Stimulated activated CD8-positive, alpha-beta memory T cell treated with anti-CD3 and anti-CD28 coated beads, Interleukin-15, amount 100 ng/mL, for 24 hours (primary cell): ENCODE measurements around the gene SUN1.
"Not testable (repeated sequence)": the region's sequence is repeated elsewhere in the genome, so short reads cannot be mapped to it uniquely, and the experiment has no call there.

ENCODE experiments used
- DNase-seq: peaks from one replicate; pipeline ENCODE4 v3.0.0-alpha.2; 2020; ENCODE audit warnings: low read depth

Gene SUN1

DNA sequence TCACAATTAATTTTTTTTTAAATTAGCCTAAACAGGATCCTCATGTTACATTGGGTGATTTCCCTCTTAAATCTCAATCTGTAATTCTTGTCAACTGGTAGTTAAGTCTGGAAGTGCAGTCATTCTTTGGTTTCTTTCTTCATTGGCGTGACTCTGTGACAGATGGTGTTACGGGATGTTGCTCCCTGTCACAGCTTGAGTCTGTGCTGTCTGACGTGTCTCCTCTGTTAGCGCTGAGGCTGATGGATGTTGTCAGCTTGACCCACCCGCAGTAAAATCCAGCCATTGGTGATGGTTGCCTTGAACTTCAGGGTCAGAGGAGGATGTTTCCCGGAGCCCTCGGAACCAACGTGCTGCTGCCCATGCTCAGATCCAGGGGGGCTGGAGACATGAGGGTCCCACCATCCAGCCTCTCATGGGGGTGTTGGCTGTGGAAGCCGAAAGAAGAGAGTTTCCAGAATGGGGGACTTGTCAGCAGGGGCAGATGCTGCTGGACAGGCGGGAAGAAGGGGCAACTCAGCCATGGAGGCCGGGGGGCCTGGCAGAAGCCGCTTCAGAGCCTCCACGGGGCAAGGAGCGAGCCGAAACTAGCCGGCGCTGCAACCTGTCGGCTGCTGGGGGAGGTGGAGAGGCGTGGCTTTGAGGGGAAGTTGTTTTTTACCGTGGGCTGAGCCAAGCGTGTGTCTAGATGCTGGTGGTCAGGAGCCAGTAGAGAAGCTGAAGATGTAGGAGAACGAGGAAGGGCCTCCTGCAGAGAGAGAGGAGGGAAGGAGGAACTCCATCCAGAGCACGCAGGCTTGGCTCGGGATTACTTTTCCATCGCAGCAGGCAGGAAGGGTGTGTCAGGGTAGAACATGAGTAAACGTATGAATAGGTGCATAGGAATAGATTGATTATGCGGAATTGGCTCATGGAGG lies 3.5 kb downstream of the SUN1 start:
- no peak for DNase-seq

- DNase-seq = no peak
These were observed 4.2 kb downstream of the SUN1 start for GRCh38 chr7:836429-836828.

- DNase-seq = no peak
These were observed 4.7 kb downstream of the SUN1 start for GRCh38 chr7:837001-837400.

DNA sequence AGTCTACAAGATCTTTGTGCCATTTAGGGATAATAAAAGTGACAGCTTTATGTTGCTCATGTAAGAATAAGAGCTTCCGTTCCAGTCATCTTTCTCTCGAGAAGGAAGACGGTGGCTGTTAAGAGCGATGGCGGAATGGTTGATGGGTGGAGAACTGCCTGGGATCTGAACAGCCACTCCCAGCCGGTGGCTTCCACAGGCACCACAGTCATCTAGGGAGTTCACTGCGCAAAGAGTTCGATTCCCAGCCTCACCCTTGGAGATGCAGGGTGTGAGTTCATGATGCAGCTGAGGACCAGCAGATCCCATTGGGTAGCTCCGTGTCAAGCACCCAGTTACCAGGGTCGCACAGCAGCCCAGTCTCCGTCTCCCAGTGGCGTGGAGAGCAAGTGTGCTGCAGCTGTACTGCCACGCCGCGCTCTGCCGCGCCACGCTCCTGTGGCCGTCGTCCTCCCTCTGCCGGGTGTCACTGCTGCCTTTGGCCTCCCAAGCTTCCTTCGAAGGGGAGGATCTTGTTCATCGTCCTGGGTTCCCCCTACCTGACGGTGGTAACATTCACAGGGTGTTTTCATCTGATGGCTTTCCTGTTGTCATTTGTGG lies 7.8 kb downstream of the SUN1 start:
- no peak for DNase-seq

GRCh38 chr7:841943-842342 lies 9.7 kb downstream of the SUN1 start:
- no peak for DNase-seq

GRCh38 chr7:842431-843031 lies 10.3 kb downstream of the SUN1 start:
- DNase-seq = no peak

DNA sequence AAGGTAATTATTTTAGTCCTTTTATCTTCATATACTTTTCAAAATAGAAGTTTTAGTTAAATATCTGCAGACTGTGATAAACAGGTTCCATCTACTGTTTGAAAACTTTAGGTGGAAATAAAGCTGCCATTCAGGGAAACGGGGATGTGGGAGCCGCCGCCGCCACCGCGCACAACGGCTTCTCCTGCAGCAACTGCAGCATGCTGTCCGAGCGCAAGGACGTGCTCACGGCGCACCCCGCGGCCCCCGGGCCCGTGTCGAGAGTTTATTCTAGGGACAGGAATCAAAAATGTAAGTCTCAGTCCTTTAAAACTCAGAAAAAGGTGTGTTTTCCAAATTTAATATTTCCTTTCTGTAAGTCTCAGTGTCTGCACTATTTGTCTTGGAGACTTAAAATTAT lies 11.0 kb downstream of the SUN1 start:
- no peak for DNase-seq

GRCh38 chr7:844043-844442 lies 11.8 kb downstream of the SUN1 start:
- no peak for DNase-seq

DNA sequence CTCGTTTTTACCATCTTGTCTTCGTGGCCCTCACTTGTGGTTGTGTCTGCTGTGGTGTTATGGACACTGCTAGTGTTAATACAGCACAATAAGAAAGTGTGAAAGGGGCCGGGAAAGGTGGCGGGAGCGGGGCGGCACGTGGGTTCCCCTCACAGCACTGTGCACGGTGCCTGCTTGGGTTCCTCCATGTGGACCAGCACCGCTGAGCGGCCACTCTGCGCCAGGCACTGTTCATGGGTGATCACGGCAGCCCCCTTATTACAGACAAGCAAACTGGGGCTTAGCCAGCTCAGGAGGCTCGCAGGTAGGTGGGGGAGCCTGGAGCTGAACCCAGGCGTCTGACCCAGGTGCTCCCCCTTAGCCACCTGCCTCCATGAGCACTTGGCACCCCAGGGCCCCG lies 12.2 kb downstream of the SUN1 start:
- no peak for DNase-seq

GRCh38 chr7:845091-845490 lies 12.8 kb downstream of the SUN1 start:
- no peak for DNase-seq

- DNase-seq = no peak
These were observed 13.5 kb downstream of the SUN1 start for GRCh38 chr7:845731-846130.

DNA sequence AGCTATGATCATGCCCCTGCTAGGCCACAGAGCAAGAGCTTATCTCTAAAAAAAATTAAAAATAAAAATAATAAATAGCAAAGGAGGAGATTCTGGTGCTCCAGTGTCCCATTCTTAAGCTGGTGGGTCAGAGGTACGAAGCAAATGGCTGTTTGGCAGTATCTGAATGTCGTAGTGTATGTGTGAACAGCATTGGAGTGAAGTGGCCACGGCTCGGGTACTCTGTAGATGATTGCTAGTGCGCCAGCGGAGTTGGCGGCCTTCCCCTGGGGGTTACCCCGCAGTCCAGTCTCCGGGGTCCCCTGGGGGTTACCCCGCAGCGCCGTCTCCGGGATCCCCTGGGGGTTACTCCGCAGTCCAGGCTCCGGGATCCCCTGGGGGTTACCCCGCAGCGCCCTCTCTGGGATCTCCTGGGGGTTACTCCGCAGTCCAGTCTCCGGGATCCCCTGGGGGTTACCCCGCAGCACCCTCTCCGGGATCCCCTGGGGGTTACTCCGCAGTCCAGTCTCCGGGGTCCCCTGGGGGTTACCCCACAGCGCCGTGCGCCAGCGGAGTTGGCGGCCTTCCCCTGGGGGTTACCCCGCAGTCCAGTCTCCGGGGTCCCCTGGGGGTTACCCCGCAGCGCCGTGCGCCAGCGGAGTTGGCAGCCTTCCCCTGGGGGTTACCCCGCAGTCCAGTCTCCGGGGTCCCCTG lies 14.8 kb downstream of the SUN1 start:
- not testable (repeated sequence) for DNase-seq

DNA sequence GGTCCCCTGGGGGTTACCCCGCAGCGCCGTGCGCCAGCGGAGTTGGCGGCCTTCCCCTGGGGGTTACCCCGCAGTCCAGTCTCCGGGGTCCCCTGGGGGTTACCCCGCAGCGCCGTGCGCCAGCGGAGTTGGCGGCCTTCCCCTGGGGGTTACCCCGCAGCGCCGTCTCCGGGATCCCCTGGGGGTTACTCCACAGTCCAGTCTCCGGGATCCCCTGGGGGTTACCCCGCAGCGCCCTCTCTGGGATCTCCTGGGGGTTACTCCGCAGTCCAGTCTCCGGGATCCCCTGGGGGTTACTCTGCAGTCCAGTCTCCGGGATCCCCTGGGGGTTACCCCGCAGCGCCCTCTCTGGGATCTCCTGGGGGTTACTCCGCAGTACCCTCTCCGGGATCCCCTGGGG lies 15.5 kb downstream of the SUN1 start:
- not testable (repeated sequence) for DNase-seq

GRCh38 chr7:849145-849544 lies 16.9 kb downstream of the SUN1 start:
- DNase-seq = no peak

DNA sequence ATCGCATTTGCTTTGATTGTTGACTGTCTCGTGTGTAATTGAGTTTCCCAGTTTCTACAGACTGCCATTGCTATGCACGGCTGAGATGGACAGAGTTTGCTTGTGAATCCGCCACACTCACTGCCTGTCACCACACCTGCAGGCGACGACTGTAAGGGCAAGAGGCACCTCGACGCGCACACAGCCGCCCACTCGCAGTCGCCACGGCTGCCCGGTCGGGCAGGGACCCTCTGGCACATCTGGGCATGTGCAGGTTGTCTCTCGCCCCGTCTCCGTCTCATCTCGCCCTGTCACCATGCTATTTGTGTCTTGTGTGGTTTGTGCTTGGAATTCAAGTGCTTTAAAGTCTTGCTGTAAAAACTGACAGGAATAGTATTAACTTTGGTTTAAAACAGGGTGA lies 17.5 kb downstream of the SUN1 start:
- DNase-seq = no peak

- DNase-seq = no peak
These were observed 18.9 kb downstream of the SUN1 start for GRCh38 chr7:851204-851603.

DNA sequence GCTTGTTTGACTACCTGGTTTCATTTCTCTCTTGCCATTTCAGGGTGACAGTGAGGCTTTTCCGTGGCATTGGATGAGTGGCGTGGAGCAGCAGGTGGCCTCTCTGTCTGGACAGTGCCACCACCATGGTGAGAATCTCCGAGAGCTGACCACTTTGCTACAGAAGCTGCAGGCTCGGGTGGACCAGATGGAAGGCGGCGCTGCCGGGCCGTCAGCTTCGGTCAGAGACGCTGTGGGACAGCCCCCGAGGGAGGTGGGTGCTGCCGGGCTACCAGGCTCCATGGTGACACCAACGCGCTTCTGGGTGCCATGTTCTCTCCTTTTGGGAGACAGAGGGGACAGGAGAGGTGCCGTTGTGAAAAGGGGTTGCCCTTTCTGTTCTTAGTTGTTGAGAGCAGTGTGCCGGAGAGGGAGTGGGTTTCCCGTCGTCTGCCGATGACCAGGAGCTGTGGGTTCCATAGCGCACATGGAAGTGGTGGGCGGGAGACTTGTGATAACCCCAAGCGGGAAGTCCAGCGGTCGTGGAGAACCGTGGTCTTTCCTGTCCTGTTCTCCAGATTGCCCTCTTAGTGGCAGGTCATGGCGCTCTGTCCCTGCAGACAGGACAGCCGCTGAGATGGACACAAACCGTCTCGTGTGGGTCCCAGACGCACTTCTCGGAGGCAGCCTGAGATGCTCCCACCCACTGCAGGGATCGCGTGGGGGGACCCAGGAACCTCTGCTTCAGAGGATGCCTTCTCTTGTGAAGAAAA lies 21.3 kb downstream of the SUN1 start:
- no peak for DNase-seq

DNA sequence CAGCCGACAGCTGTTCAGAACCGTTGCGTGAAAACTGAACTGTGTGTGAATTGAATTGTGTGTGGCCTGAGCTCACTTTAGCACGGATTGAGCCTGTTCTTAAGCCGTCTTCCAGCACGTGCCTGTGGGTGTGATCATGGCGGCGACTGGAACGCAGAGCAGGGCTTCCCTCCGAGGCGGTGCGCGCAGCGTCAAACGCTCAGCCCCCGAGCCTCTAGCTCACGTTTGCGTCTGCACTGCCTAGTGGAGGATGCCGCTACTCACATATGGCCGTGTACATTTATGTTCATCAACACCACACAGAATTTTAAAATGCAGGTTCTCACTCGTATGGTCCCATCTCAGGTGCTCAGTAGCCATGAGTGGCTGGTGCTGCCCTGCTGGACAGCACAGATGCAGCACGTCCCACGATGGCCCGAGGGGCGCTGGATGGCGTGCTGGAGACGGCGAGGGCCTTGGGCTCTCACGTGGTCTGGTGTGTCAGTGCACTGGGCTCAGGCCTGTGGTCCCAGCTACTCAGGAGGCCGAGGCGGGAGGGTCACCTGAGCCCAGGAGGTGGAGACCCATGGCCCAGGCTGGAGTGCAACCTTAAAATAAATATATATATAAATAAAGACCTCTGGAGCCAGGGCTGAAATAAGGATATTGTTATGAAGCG lies 22.0 kb downstream of the SUN1 start:
- no peak for DNase-seq

DNA sequence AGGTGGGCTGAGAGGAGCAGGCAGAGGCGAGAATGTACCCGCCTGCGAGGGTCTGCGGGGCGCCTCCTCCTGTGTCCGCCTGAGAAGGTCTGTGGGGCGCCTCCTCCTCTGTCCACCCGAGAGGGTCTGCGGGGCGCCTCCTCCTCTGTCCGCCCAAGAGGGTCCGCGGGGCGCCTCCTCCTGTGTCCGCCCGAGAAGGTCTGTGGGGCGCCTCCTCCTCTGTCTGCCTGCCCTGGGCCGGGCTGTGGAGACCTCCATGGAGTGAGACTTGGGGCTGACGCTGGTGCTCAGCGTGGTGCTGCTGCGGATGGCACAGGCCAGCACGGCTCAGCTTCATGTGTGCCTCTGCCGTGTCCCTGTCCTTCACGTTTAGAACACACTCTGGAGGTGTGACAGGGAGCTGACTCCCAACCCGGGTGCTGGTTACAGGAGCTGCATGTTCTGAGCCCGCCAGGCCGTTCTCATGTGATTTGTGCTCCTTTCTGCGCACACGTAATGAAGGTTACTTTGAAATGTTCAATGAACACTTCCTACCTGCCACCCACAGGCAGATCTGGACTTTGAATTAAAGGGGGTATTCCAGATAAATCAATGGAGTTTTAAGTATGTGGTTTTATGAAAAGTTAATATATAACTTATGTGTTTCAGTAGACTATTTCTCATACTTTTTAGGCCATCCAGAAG lies 23.6 kb downstream of the SUN1 start:
- DNase-seq = no peak

DNA sequence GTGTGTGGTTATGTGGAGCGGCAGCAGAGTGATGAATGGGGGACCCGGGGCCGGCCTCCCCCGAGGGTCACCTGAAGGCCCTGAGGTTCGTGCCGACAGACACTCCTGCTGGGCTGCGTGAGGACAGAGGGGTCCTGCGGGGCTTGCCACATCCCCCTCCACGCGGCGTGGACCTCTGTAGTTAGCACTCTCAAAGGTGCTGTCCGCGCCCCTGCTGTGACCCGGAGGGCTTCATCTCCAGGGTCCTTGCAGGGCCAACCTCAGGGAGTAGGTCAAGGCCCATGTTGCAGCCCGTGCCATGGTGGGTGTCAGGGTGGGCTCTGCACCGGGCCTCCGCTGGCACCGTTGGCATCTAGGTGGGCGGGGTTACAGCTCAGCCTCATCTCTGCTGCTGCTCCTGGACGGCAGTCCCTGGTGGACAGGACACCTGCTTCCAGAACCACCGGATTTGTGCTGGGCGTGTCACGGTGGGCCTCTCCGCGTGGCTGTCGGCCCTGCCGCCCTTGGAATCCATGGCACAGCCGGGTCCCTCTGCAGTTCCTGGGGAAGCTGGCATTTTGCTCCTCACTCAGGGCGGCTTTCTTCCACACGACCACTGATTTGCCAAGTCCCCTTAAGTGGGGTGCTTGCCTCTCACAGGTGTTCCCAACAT lies 24.3 kb downstream of the SUN1 start:
- no peak for DNase-seq
